GM12874 (cell line): ENCODE data around the gene CACNG4.

Experiments used
- TF ChIP-seq, protein P1 (sequence below): IDR thresholded peaks from 2 replicates; pipeline ENCODE4 v1.5.1; 2011; ENCODE audit warnings: low read depth, mild to moderate bottlenecking, control low read depth, low read length, moderate library complexity; ENCODE audit not compliant: insufficient read depth

Gene CACNG4

DNA sequence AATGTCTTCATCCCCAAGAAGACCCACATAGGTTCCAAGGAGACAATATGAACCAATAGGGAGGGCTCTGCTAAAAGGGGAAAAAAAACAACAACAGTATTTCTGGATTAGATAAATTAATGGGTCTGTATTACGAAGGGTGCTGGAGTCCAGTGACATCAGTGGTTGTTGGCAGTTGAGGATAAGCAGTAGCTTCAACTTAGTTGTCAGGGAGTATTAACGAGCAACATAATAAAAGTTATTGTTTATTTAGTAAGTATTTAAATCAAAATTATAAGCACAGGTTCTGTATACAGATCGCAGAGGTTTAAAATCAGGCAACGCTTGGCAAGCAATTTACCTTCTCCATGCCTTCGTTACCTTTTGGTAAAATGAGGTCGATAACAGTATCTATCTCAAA lies 7.6 kb upstream of the CACNG4 start:
- TF ChIP-seq, protein P1, sequence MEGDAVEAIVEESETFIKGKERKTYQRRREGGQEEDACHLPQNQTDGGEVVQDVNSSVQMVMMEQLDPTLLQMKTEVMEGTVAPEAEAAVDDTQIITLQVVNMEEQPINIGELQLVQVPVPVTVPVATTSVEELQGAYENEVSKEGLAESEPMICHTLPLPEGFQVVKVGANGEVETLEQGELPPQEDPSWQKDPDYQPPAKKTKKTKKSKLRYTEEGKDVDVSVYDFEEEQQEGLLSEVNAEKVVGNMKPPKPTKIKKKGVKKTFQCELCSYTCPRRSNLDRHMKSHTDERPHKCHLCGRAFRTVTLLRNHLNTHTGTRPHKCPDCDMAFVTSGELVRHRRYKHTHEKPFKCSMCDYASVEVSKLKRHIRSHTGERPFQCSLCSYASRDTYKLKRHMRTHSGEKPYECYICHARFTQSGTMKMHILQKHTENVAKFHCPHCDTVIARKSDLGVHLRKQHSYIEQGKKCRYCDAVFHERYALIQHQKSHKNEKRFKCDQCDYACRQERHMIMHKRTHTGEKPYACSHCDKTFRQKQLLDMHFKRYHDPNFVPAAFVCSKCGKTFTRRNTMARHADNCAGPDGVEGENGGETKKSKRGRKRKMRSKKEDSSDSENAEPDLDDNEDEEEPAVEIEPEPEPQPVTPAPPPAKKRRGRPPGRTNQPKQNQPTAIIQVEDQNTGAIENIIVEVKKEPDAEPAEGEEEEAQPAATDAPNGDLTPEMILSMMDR = no peak

DNA sequence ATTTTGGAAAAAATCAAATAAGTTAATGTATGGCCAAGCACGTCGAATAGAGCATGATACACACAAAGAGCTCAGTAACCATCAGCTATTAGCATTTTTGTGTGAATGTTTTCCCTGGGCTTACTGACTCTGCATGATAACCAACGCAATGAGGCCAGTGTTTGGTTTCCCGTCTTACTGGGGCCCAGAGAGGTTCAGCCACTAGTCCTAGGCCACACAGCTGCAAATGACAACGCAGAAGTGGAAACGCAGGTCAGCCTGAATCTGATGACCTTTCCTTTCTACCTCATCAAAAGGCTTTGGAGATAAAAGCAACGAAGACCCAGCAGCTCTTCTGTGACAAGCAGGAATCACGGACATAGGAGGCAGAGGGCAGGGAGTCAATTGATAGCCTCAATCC lies 7.2 kb upstream of the CACNG4 start:
- TF ChIP-seq, protein P1 = no peak

DNA sequence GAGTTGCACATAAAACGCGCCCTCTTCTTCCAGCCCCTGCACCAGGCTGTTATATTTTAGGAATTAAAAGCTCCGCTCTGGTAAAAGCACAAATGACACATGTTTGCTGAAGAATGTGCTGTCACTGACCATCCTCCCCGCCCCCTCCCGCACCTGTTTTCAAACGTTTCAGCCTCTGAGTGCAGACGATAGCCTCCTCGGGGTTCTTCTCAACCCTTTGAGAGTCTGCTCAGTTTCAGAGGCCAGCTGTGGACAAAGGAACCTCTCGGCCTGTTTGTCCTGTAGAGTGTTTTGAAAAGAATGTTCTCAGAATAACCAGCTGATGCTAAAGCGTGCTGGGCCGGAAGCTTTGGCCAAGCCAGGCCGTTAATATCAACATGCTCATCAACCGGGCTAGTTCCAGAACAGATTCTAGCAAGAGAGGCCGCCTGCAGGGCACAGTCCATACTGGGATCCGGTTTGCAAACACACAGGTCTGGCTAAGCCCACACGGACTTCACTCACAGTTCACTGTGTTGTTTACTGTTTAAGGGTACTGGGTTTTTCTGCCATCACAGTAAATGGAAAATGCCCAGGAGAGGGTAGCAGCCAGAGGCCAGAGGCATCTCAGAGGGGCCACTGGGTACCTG lies 6.4 kb upstream of the CACNG4 start:
- TF ChIP-seq, protein P1 = no peak

DNA sequence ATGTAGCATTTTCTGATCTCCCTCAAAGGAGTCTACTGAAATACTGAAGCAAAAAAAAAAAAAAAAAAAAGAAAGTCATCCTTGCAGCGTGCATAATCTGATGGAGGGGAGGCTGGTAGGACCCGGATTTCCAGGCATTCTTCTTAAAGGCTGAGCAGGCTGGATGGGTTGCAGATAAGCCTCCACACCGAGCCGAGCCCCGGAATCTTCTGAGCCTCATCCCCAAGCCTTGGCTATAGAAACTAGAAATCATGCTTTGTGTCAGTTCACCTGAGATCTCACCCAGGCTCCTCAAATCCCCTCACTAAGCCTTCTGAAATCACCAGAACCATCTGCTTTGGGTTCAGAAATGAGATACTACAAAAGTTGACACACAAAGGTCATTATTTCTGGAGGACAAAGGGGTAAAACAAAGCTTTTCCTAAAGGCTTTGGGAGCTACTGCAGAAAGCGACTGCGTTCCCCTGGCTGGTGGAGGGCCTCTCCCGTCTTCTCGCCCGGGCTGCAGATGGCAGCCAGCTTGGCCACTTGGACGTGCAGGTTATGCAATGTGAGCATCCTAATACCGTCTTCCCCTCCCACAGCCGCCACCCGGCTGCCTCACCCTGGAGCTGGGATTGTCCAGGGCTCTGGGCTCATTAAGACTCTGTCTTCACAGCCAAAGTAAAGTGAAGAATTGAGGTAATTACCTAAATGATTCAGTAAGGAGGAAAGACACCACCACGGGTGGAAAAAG lies 4.7 kb upstream of the CACNG4 start:
- TF ChIP-seq, protein P1 = no peak

DNA sequence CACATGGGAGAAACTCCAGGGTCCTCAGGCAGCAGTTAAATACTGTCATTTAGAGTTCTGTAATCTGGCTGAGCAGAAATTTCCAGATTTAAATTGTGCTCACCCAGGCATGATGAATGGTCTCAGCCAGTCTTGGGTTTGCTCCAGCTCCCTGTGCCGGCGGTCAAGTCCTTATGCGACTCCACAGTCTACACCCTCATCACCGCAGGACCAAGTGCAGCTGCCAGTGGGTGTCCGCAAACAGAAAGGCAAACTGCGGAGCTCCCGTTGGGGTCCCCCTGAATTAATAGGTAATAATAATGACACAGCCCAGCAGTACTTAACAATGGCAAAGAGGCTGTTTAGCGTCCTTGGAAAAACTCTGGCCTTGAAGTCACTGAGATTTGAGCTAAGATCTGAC lies 3.9 kb upstream of the CACNG4 start:
- TF ChIP-seq, protein P1 = no peak

DNA sequence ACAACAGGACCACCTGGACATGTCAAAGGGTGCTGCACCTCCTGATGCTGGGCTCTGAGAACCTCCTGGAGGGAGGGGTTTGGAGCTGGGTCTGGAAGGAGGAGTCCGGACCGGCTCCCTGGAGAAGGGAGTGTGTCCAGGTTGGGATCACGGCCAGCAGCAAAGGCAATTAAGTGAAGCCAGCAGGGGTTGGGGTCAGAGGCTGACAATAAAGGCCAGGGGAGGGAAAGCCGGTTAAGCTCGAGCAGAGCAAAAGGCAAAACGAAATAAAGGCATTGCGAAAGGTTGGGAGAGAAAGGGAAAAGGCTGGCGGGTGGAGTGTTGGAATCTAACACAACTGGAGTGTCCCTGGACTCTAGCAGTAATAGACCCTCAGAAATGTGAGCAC lies 992 bp upstream of the CACNG4 start:
- TF ChIP-seq, protein P1 = no peak

DNA sequence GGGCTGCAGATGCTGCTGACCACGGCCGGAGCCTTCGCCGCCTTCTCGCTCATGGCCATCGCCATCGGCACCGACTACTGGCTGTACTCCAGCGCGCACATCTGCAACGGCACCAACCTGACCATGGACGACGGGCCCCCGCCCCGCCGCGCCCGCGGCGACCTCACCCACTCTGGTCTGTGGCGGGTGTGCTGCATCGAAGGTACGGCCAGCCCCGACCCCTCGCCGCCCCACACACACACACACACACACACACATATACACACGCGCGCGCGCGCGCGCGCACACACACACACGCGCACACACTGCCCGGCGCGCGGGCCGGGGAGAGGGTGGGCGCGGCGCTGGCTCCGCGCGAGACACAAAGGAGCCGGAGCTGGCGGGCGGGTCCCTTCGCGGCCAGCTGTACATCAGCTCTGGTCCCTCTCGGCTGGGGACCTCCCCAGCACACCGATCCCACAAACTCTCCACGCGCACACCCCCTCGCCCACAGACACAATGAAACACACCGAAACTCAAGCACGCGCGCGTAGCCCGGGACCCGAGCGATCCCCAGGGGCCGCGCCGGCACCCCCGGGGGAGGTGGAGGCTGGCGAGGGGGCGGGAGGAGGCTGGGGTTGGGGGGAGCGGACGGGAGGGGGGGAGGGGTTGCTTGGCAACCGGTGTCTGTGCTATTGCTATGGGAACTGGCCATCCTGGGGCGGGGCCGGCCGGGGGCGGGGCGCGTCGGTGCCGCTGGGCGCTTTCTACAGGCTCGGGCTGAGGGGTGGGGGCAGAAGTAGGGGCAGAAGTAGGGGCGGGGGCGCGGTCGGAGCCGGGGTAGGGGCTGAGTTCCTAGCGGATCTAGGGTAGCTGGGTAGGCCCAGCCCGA lies 658 bp downstream of the CACNG4 start:
- TF ChIP-seq, protein P1 = no peak
